Endothelial cell of umbilical vein (primary cell): ENCODE results near the gene ACP1. TPM values are rescaled to one million over a fixed set of nuclear protein-coding genes. Genes with fewer than 3 reads are reported as not detected.

Experiments
- BruUV-seq: library from RNA; stranded (reverse); fragments of 400-500 nt; replicated peaks from 2 replicates; lab custom pipeline; 2021; lab: Mats Ljungman, UMichigan
- CTCF ChIA-PET: fragments of 300-600, 350-600 bp; sonication (Branson Sonifier 250); formaldehyde crosslinking; loops from one replicate; lab custom pipeline; 2021; ENCODE audit warnings: antibody characterized with exemption, inconsistent platforms; lab: Charles Lee
- POLR2A ChIA-PET: fragments of 300-600, 350-600 bp; sonication (Branson Sonifier 250); formaldehyde crosslinking; loops from one replicate; lab custom pipeline; 2021; ENCODE audit warnings: antibody characterized with exemption, inconsistent platforms; lab: Charles Lee
- DNase-seq: peaks from one replicate; pipeline ENCODE4 v3.0.0-alpha.2; 2011; ENCODE audit warnings: low read depth, low spot score
- FAIRE-seq: peaks from 2 replicates; lab custom pipeline; 2011; peaks lifted over from hg19 to GRCh38; lab: Jason Lieb, UNC
- H2AFZ ChIP-seq: 2 replicates; pipeline ENCODE4 v1.6.0; 2012; ENCODE audit warnings: low read depth, low read length, control low read depth, inconsistent platforms
- H3K27ac ChIP-seq: 2 replicates; pipeline ENCODE4 v1.5.1; 2011; ENCODE audit warnings: low read depth, mild to moderate bottlenecking, control low read depth, low read length, moderate library complexity; ENCODE audit not compliant: insufficient read depth
- H3K27me3 ChIP-seq, 2 experiments: 2 replicates each; pipeline versions ENCODE4 v1.6.0 to v1.6.1; 2011; ENCODE audit warnings: low read length in 2 of 2, mixed read lengths in 1 of 2; ENCODE audit not compliant: control insufficient read depth in 2 of 2, insufficient read depth in 2 of 2
- H3K36me3 ChIP-seq, 2 experiments: 2 replicates in 1 of 2; 3 replicates in 1 of 2; pipeline ENCODE4 v1.5.1; 2011; ENCODE audit warnings: low read length in 2 of 2, mild to moderate bottlenecking in 1 of 2, moderate library complexity in 1 of 2; ENCODE audit not compliant: control insufficient read depth in 2 of 2, insufficient read depth in 2 of 2; ENCODE audit errors: extremely low read depth in 1 of 2
- H3K4me1 ChIP-seq: 3 replicates; pipeline ENCODE4 v1.5.1; 2011; ENCODE audit warnings: mild to moderate bottlenecking, low read length; ENCODE audit not compliant: control insufficient read depth, insufficient read depth; ENCODE audit errors: extremely low read depth
- H3K4me2 ChIP-seq: 2 replicates; pipeline ENCODE4 v1.6.1; 2011; ENCODE audit warnings: low read length, control low read depth, mixed read lengths; ENCODE audit not compliant: insufficient read depth
- H3K4me3 ChIP-seq, 3 experiments: fragments of 200-600 bp in 1 of 3; sonication (generic), shearing (Covaris generic) in 1 of 3; replicated peaks in 1 of 3; 2 replicates each; pipeline ENCODE4 v1.5.1; 2011 to 2016; ENCODE audit warnings: control low read depth in 3 of 3, low read length in 3 of 3, mild to moderate bottlenecking in 2 of 3, inconsistent platforms in 1 of 3, low read depth in 1 of 3, moderate library complexity in 1 of 3; ENCODE audit not compliant: insufficient read depth in 1 of 3
- H3K79me2 ChIP-seq: 2 replicates; pipeline ENCODE4 v1.6.0; 2012; ENCODE audit warnings: low read length, inconsistent platforms; ENCODE audit not compliant: control insufficient read depth, insufficient read depth
- H3K9ac ChIP-seq: replicated peaks from 2 replicates; pipeline ENCODE3; 2011; ENCODE audit warnings: low read length, control low read depth; ENCODE audit not compliant: insufficient read depth; ENCODE audit errors: extremely low read depth
- H3K9me1 ChIP-seq: replicated peaks from 3 replicates; pipeline ENCODE4 v1.6.0; 2011; ENCODE audit warnings: mild to moderate bottlenecking, low read length; ENCODE audit not compliant: control insufficient read depth, insufficient read depth; ENCODE audit errors: extremely low read depth
- H3K9me3 ChIP-seq: replicated peaks from 2 replicates; pipeline ENCODE4 v1.5.1; 2012; ENCODE audit warnings: low read length, inconsistent platforms; ENCODE audit not compliant: control insufficient read depth, insufficient read depth
- H4K20me1 ChIP-seq: replicated peaks from 2 replicates; pipeline ENCODE3; 2011; ENCODE audit warnings: mild to moderate bottlenecking, low read length; ENCODE audit not compliant: control insufficient read depth, insufficient read depth; ENCODE audit errors: extremely low read depth
- CTCF ChIP-seq, 2 donors: IDR thresholded peaks; 1 replicate in 1 of 2; 2 replicates in 1 of 2; pipeline ENCODE4 v1.5.1; 2011; ENCODE audit warnings: low read length in 2 of 2, mild to moderate bottlenecking in 2 of 2, moderate library complexity in 2 of 2, control low read depth in 1 of 2, inconsistent platforms in 1 of 2, low read depth in 1 of 2; ENCODE audit not compliant: insufficient read depth in 1 of 2; ENCODE audit errors: extremely low read depth in 1 of 2
- EZH2 ChIP-seq: IDR thresholded peaks from 2 replicates; pipeline ENCODE4 v1.6.1; 2012; ENCODE audit warnings: borderline replicate concordance, low read depth, mild to moderate bottlenecking, moderate library complexity, low read length, inconsistent platforms; ENCODE audit not compliant: severe bottlenecking
- FOS ChIP-seq: IDR thresholded peaks from 2 replicates; pipeline ENCODE4 v1.6.1; 2011; ENCODE audit warnings: mild to moderate bottlenecking, low read length, moderate library complexity, borderline replicate concordance; ENCODE audit not compliant: insufficient read depth
- GATA2 ChIP-seq: IDR thresholded peaks from 2 replicates; pipeline ENCODE4 v1.7.0; 2011; ENCODE audit warnings: low read depth, mild to moderate bottlenecking, moderate library complexity, mixed read lengths, low read length; ENCODE audit not compliant: insufficient read length, insufficient read depth
- JUN ChIP-seq: IDR thresholded peaks from 2 replicates; pipeline ENCODE4 v1.6.1; 2011; ENCODE audit warnings: borderline replicate concordance, low read depth; ENCODE audit not compliant: insufficient read length, insufficient read depth
- MAX ChIP-seq: IDR thresholded peaks from 2 replicates; pipeline ENCODE4 v1.6.1; 2011; ENCODE audit not compliant: insufficient read depth, insufficient read length
- MYC ChIP-seq: IDR thresholded peaks from one replicate; pipeline ENCODE4 v1.6.1; 2011; ENCODE audit warnings: mild to moderate bottlenecking, low read depth, low read length
- POLR2A ChIP-seq: IDR thresholded peaks from 2 replicates; pipeline ENCODE4 v1.6.1; 2012; ENCODE audit warnings: low read depth, mild to moderate bottlenecking, control low read depth, low read length
- POLR2AphosphoS5 ChIP-seq: IDR thresholded peaks from 2 replicates; pipeline ENCODE4 v1.6.1; 2012; ENCODE audit warnings: low read depth, mild to moderate bottlenecking, control low read depth, low read length, moderate library complexity; ENCODE audit not compliant: insufficient read depth
- dilution Hi-C: fragments of 300-500 bp; cut with MboI; formaldehyde crosslinking; loops from one replicate; pipeline ENCODE4 v1.15.0; 2019; ENCODE audit warnings: low sequenced_read_pairs; ENCODE audit not compliant: extremely low pct_ligation_motif_present
- intact Hi-C: fragments of 100-400 bp; cut with micrococcal nuclease; formaldehyde crosslinking; loops from one replicate; pipeline ENCODE4 v1.10.0; 2022
- polyA plus RNA-seq, 4 experiments: library from polyadenylated mRNA; depleted of rRNA in 3 of 4; stranded (reverse) in 3 of 4; unstranded in 1 of 4; fragments of >200 nt; gene quantifications; 2 replicates each; pipeline versions ENCODE4 v1.2.1 to v1.2.3, GENCODE V29; 2011 to 2012; ENCODE audit warnings: missing spikeins in 1 of 4
- total RNA-seq: library from RNA; stranded (reverse); gene quantifications from 2 replicates; pipeline ENCODE4 v1.2.3, GENCODE V29; 2021

Gene ACP1
- total and polyA plus RNA-seq, 2 donors (not counting 3 experiments of a cell fraction or from before 2014, with no cell fraction given): 63.4 to 80.2 TPM

- H3K9me1 ChIP-seq: no peaks in the 10 kb centered on the region
- peaks cover 2% of the 10 kb centered on the region for H4K20me1 ChIP-seq
- no peak for FAIRE-seq
- H3K4me3 ChIP-seq: no peak overlapping the region
- CTCF ChIA-PET: interaction anchor here (1.1 kb wide), 1 partner anchor 10 kb away, joined by 4 read pairs; no protein-coding TSS in a partner anchor
- no peak overlapping the region for H3K4me2 ChIP-seq
- H3K79me2 ChIP-seq: peaks cover 13% of the 10 kb centered on the region
- dilution Hi-C loops: no loop called here
- no TSS peak for BruUV-seq
- no peaks in the 10 kb centered on the region for H3K9me3 ChIP-seq
- TF ChIP-seq CTCF (IDR thresholded peaks at IDR 0.05; ENCODE audit: extremely low read depth in 1 of 2, insufficient read depth in 1 of 2, low read depth in 1 of 2, low read length in 2 of 2) (no peak), JUN (no peak), EZH2 (no peak), FOS (no peak), POLR2AphosphoS5 (no peak), POLR2A (no peak), MYC (no peak), GATA2 (no peak), MAX (no peak)
- no peaks in the 10 kb centered on the region for H3K4me1 ChIP-seq
- no peak overlapping the region for H2AFZ ChIP-seq
- no peaks in the 10 kb centered on the region for H3K27me3 ChIP-seq
- no peak overlapping the region for H3K27ac ChIP-seq
- intact Hi-C loops: no loop called here
- no peak for DNase-seq
- POLR2A ChIA-PET: no interaction called here
- peaks cover 11 to 22% of the 10 kb centered on the region in 2 experiments for H3K36me3 ChIP-seq
- H3K9ac ChIP-seq: no peak overlapping the region
Observed at GRCh38 chr2:279956-280649, 15.4 kb downstream of the ACP1 start.
